HG03521 (cell line): Measurements from ENCODE around the gene CD74.

ENCODE experiments used
- ATAC-seq: cut with Tn5 transposase; IDR thresholded peaks from one replicate; pipeline ENCODE4 v1.9.1; 2021; ENCODE audit warnings: mild to moderate bottlenecking, moderate library complexity; ENCODE audit not compliant: unreplicated experiment

The CD74 gene

GRCh38 chr5:150368526-150368925 lies 44.2 kb downstream of the CD74 start:
- ATAC-seq, result no peak

GRCh38 chr5:150364004-150364403 lies 48.7 kb downstream of the CD74 start:
- ATAC-seq, result no peak

GRCh38 chr5:150363185-150363584 lies 49.5 kb downstream of the CD74 start:
- no peak for ATAC-seq

GRCh38 chr5:150361301-150361700 lies 51.4 kb downstream of the CD74 start:
- ATAC-seq, result no peak

GRCh38 chr5:150358261-150359095 lies 54.2 kb downstream of the CD74 start:
- ATAC-seq, result no peak

- peak; percentile 90 for ATAC-seq
These were observed 55.1 kb downstream of the CD74 start, which contains the start of gene TCOF1 for GRCh38 chr5:150357326-150358260. TCOF1 (plus strand) TSS chr5:150357697; CDS start chr5:150357747, 50 bp downstream.

GRCh38 chr5:150356575-150357294 lies 56.0 kb downstream of the CD74 start:
- no peak for ATAC-seq

- ATAC-seq, result no peak
These were observed 56.9 kb downstream of the CD74 start for GRCh38 chr5:150355791-150356190.

GRCh38 chr5:150353032-150353675 lies 59.6 kb downstream of the CD74 start:
- ATAC-seq, result no peak

GRCh38 chr5:150352244-150353031 lies 60.3 kb downstream of the CD74 start:
- ATAC-seq, result no peak
